WERI-Rb-1 (cell line): ENCODE data around the gene TEX2.

Experiments
- DNase-seq: peaks from one replicate; pipeline ENCODE4 v3.0.0-alpha.2; 2020
- H3K27ac ChIP-seq: fragments of 250-450 bp; sonication (Bioruptor Pico); 2 replicates; pipeline ENCODE4 v1.5.1; 2020; ENCODE audit warnings: mild to moderate bottlenecking, moderate library complexity
- H3K27me3 ChIP-seq: fragments of 250-450 bp; sonication (Bioruptor Pico); 2 replicates; pipeline ENCODE4 v1.5.1; 2021; ENCODE audit warnings: mild to moderate bottlenecking, low read depth, moderate library complexity; ENCODE audit not compliant: insufficient read depth, severe bottlenecking
- H3K36me3 ChIP-seq: fragments of 250-450 bp; sonication (Bioruptor Pico); 2 replicates; pipeline ENCODE4 v1.5.1; 2020; ENCODE audit warnings: mild to moderate bottlenecking, moderate library complexity
- H3K4me3 ChIP-seq: 2 replicates; pipeline ENCODE4 v1.5.1; 2011; ENCODE audit warnings: low read depth, mild to moderate bottlenecking, control low read depth, low read length
- H3K9me3 ChIP-seq: fragments of 250-450 bp; sonication (Bioruptor Pico); 2 replicates; pipeline ENCODE4 v1.5.1; 2021; ENCODE audit warnings: mild to moderate bottlenecking, moderate library complexity; ENCODE audit not compliant: severe bottlenecking
- TF ChIP-seq, protein P1 (sequence below): IDR thresholded peaks from 2 replicates; pipeline ENCODE4 v1.5.1; 2011; ENCODE audit warnings: low read depth, mild to moderate bottlenecking, control low read depth, inconsistent platforms, low read length

TEX2 gene

DNA sequence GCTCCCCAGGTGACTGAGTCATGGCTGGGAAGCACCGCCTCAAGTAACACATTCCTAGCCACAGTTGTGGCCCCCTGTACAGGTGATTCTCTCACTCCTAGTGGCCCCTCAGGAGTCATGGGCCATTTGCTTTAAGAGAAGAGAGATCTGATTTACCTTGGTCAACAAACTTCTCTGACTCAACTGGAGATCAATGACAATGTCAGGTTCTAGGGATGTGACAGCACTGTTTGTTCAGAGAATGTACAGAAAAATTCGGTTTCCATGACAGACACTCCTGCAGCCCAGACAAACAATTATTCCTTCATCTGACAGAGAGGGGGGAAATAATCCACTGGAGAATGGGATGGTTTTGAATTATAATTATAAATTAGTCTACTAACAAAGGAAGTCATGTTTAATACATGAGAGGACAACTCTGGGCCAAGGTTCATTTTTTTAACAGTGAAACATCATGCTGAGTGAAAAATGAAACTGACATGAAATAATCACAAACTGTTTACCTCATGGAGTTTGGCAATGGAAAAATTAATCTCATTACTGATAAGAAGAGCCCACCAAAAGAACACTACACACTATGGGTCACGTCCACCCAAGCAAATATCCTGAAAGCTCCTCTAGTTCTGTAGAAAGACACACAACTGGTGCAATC lies 142.8 kb downstream of the TEX2 start:
- H3K36me3 ChIP-seq: peaks cover 11% of the 10 kb centered on the region
- no peak overlapping the region for H3K4me3 ChIP-seq
- no peaks in the 10 kb centered on the region for H3K27me3 ChIP-seq
- H3K9me3 ChIP-seq: no peaks in the 10 kb centered on the region
- no peak overlapping the region for H3K27ac ChIP-seq
- TF ChIP-seq, protein P1, sequence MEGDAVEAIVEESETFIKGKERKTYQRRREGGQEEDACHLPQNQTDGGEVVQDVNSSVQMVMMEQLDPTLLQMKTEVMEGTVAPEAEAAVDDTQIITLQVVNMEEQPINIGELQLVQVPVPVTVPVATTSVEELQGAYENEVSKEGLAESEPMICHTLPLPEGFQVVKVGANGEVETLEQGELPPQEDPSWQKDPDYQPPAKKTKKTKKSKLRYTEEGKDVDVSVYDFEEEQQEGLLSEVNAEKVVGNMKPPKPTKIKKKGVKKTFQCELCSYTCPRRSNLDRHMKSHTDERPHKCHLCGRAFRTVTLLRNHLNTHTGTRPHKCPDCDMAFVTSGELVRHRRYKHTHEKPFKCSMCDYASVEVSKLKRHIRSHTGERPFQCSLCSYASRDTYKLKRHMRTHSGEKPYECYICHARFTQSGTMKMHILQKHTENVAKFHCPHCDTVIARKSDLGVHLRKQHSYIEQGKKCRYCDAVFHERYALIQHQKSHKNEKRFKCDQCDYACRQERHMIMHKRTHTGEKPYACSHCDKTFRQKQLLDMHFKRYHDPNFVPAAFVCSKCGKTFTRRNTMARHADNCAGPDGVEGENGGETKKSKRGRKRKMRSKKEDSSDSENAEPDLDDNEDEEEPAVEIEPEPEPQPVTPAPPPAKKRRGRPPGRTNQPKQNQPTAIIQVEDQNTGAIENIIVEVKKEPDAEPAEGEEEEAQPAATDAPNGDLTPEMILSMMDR: no peak
- DNase-seq: no peak

DNA sequence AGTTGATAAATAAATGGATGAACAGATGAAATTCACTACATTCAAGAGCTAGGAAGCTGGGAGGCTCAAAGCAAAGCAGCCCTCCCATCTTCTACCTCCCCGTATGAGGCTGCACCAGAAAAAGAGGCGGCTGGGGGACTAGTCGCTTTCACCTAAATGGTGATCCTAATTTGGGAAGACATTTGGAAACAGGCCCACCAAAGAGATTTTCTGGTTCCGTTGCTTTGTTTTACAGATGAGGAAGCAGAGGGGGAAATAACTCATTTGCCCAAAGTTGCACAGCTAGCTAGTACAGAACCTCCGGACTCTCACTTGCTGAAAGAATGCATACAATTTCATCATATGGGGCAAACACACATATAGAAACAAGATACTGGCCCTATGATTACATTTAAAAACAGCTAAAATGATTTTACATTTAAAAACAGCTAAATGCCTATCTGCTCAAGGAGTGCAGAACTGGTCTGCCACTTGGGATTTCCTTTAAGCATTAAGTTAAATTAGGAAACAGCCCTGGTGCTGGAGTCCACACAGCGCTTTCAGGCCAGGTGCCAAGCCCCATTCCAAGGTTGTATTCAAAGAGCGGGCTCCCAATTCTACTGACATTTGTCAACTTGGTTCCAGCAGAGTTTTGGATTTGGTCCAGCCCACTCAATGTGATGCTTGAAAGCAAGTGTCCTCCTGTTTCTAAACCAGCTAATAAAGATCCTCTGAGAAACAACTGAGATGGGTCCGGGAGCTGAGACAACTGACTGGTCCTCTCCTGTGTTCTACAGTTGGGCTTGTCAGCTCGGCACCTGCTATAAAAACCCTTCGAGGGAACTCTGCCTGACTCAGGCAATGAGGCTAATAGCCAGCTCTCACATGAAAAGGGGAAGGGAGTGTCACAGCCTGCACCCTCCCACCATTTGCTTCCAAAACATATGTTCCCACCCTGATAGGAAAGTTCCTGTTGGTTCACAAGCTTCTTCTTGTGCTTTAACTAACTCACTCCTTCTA lies 144.8 kb downstream of the TEX2 start:
- no peak for DNase-seq
- Histone ChIP-seq H3K9me3 (no peaks in the 10 kb centered on the region), H3K27me3 (no peaks in the 10 kb centered on the region), H3K36me3 (peaks cover 3% of the 10 kb centered on the region), H3K4me3 (no peak overlapping the region), H3K27ac (no peak overlapping the region)
- TF ChIP-seq, protein P1: no peak

DNA sequence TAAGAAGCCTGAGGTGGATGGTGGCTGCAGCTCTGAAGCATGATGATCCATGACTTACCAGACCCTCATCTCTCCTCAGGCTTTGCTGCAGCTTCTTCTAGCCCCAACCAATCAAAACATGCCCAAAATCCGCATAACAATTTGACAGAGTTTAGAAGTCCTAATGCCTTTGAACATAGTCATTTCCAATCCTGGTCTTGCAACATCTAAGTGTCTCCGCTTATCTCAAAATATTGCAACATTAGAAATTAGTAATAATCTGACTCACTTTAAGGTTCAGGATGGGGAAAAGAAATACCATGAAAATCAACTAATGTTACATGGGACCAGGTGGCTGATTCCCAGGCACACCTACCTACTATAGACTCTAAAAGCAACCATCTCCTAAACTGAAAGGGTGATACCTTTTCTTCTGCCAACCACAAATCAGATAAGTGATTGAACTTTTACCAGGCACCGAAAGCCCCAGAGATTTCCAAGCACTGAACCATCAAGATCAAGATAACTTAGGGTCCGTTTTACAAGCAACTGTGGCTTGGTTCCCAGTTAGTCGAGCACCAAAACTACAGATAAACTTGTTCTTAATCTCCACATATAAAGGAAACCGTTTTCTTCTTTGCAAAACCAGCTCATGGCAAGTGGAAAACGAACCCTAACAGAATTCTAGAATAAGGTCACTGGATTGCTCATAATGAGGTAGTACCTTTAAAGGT lies 147.1 kb downstream of the TEX2 start:
- Histone ChIP-seq H3K27ac (no peak overlapping the region), H3K9me3 (no peaks in the 10 kb centered on the region), H3K27me3 (no peaks in the 10 kb centered on the region), H3K36me3 (no peaks in the 10 kb centered on the region), H3K4me3 (no peak overlapping the region)
- DNase-seq: no peak
- TF ChIP-seq, protein P1: no peak

DNA sequence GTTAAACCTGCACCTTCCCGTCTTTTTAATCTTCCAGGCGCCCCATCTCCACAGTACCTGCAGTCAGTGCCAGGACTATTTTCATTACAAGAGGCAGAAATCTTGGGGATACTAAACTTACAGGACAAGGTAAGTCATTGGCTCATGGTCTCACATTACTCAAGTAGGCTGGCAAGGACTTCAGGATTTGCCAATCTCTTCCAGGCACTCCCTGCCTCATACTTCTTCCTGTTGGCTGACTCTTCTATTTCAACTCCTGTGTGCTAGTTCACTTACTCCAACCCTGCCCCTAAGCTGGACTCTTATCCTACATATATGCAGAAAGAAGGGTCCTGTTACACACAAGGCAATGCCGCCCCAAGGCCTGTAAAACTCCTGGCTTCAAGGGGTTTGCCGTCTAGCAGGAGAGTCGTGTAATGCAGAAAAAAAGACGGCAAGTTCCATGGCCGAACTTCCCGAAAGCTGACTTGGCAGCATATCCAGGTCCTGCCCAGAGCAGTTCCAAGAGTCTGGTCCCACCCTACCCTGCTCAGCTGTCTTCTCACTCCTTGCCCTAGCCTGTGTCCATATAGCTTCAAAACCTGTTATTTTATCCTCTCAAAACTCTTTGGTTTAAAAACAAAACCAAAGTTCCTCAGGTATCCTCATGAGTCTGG lies 147.9 kb downstream of the TEX2 start:
- no peak for DNase-seq
- TF ChIP-seq, protein P1: no peak
- Histone ChIP-seq H3K4me3 (no peak overlapping the region), H3K27ac (no peak overlapping the region), H3K36me3 (no peaks in the 10 kb centered on the region), H3K9me3 (no peaks in the 10 kb centered on the region), H3K27me3 (no peaks in the 10 kb centered on the region)

DNA sequence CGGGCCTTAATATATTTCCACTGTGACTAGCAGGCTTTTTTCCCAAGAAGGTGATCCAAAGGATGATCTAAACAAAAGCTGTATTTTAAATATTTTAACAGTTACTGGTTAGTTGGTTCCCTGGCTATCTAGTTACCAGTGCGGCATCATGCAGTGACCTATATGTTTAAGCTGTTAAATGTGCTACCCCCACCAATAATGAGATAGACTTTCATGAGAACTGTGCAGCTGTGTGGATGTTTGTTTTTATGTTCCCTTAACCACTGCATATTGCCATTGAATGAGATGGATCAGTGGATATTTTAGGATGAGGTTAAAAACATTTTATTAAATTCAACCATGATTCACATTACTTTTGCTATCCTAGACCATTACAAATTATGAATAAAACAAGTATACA lies 150.1 kb downstream of the TEX2 start:
- Histone ChIP-seq H3K36me3 (no peaks in the 10 kb centered on the region), H3K27me3 (no peaks in the 10 kb centered on the region), H3K27ac (no peak overlapping the region), H3K9me3 (no peaks in the 10 kb centered on the region), H3K4me3 (no peak overlapping the region)
- TF ChIP-seq, protein P1: no peak
- no peak for DNase-seq
